Medulla oblongata (tissue), 1 donor: ENCODE data around the gene ANO10.
"Not testable (repeated sequence)": the region's sequence is repeated elsewhere in the genome, so short reads cannot be mapped to it uniquely, and the experiment has no call there.

ENCODE experiments used
- DNase-seq: peaks from one replicate; pipeline ENCODE4 v3.0.0-alpha.2; 2015; ENCODE audit errors: extremely low spot score

The ANO10 gene

DNA sequence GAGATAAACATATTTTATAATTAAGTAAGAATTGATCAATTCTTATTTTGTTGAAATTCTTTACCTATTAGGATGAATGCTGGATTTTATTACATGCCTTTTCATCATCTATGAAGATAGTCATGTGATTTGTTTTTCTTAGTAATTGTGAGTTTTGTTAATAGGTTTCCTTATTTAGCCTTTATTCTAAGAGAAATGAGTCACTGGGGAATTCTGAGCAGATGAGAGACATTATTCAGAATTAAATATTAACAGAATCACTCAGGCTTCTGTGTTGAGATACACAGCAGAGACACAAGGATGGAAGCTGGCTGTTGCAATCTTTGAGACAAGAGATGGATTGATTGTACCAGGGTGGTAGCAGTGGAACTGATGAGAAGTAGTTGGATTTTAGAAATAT, 7.4 kb upstream of the ANO10 start:
- no peak for DNase-seq

DNA sequence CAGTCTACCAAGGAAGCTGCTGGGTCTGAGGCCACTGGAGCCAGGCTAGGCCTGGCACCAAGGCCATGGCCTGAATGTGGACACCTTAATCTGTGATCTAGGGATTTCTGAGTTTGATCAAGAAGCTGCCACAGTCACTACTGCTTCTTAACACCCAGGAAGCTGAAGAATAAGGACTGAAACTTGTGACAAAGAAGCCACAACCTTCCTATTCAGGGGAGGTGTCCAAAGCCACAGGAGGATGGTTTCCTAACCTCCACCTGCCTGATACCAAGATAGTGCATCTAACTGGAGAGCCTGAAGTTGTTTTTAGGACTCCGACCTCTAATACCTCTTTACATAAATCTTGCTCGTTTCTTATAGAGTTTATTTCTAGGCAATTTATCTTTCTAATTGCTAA, 5.5 kb upstream of the ANO10 start:
- no peak for DNase-seq

DNA sequence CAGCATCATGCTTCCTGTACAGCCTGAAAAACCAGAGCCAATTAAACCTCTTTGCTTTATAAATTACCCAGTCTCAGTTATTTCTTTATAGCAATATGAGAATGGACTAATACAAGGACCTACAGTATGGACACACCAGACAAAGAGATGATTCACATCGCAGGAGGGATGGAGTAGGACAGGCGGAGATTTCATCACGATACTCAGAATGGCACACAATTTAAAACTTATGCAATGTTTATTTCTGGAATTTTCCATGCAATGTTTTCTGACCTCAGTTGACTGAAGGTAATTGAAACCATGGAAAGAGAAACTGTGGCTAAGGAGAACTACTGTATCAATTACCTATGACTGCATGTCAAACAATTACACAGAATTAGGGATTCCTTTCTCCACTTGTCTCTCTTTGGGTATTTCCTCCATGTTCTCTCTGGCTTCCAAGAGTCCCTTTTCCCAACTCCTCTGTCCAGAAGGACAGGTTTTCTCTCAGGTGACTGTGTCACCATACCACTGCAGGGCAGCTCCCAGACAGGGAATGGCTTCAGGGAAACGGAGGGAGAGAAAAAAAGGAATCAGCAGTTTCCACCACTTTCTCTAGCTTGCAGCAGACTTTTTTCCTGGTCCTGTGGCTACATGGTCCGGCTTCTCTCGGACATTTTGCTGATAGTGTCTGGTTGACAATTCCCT, 3.0 kb upstream of the ANO10 start:
- no peak for DNase-seq

DNA sequence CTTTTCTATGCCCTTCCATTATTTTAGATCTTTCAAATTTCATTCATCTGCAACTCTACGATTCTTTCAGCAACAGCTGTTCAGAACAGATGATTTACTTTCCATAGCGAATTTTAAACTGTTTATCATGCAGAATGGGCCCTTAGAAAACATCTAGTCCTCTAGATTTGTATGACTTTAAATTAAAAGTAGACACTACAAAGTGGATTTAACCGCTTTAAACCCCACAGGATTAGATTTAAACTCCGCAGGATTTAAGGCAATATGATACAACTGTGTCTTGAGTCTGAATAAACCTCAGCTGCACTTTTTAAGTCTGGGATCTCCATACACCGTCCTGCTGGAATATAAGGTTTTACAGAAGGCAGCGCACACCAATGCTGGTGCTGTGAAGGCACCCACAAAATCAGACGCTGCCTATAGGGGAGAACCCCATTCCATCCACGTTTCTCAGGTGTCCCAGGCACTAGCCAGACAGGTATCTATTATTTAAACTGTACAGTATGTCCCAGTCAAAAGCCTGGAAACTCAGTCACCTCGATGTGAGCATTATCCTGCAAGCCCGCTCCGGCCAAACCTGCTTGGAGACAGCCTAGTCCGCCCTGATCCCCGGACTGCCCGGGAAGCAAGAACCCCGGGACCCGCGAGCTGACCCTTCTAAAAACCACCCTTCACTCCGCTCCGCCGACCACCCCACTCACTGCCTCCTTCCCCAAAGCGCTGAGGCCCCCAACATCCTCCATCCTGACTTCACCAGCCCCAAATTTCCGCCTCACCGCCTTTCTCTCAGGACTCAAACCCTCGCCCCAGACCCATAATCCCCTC, 768 bp downstream of the ANO10 start:
- peak; percentile 23 for DNase-seq

DNA sequence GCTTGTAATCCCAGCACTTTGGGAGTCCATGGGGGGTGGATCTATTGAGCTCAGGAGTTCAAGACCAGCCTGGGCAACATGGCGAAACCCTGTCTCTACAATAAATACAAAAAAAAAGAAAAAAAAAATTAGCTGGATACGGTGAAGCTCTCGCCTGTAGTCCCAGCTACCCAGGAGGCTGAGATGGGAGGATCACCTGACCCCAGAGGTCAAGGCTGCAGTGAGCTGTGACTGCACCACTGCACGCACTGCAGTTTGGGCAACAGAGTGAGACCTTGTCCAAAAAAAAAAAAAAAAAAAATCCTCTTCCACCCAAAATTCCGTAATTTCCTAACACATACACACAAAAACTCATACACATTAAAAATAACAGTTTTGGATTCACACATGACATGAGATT, 2.2 kb downstream of the ANO10 start:
- DNase-seq: no peak

DNA sequence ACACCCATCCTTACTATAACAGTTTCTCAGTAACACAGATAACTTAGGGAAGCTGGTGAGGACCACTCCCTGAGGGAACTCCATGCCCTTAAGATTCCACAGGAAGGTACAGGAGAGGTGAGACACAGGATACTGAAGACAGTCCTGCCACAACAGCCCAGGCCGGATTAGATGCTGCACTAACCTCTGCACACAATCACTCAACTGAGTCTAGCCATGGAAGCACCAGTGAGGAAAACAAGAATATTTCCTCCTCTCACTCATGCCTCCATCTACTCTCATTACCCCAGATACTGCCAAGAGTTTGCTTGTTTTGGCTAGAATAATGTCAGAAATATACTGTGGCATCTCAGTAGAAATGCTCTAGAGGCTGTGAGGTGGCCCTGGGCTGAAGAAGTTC, 3.7 kb downstream of the ANO10 start:
- no peak for DNase-seq

DNA sequence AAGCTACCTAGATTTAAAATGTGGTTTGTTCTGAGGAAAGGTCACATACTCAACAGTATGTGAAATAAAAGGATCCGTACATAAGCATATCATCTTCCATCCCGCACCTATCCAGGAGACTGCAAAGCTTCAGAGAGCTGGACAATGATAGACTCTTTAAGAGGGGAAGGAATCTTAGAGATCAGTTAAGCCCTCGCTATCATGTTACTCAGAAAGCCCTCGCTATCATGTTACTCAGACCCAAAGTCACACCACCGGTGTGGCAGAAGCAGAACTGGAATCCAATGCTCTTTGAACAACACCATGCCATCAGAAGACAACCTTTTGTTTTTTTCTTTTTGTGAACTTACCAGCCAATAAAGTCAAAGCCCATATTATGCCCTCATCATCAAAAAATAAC, 5.8 kb downstream of the ANO10 start:
- no peak for DNase-seq

DNA sequence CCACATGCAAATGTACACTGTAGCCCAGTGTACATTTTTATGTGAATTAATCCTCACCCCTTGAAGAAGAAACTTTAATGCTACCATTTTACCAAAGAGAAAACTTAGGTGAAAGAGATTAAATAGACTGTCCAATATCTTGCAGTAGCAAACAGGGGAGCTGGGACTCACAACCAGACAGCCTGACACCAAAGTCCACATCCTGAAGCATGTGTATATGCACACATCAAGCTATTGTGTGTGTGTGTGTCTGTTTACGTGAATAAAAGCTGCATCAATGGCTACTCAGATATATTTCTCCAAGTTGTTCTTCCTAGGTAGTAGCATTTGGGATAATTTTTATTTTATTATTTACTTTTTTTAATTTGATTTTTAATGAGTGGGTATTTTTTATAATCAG, 6.7 kb downstream of the ANO10 start:
- DNase-seq: no peak

DNA sequence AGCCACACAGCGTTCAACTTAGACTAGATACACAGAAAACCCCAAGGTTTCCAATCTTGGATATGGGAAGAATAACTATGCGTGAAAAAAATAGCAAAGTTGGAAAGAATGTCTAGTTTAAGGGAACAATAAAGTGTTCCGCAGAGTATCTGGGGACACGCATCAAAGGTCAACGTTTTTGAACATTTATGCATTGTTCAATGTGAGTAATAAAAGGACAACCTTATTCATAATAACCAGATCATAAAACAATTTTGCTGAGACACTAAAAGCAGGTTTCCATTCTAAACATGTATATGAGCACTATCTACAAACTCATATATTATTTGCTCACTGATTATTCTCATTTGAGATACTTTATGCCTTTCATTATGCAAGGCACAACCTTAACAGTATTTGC, 7.8 kb downstream of the ANO10 start:
- DNase-seq: no peak

DNA sequence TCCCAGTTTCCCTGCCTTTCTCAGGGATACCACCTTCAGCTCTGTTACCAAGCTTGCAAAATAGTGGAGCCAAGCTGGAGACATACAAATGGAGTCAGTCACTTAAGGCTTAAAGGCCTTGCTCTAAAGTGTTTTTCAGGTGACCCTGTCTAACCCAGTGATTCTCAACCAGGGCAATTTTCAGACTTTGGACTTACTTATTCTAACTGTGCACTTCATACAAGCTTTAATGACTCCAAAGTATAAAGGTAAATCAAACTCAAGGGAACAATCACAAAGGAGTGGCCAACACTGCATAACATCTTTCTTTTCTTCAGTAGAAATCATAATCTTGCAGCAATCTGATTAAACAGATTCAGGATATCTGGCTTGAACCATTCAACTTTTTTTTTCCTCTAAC, 9.4 kb downstream of the ANO10 start:
- no peak for DNase-seq

DNA sequence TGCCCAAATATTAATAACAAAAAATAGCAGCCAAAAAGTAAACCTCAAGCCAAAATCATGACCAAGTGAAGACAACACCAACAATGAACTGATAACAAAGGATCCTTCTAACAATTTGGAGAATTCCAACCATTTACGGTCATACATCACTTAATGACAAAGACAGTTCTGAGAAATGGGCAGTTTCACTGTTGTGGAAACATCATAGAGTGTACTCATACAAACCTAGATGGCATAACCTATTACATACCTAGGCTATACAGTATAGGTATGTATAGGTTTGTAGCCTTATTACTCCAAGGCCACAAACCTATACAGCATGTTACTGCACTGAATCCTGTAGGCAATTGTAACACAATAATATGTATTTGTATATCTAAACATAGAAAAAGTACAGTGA, 12.4 kb downstream of the ANO10 start:
- DNase-seq: no peak

DNA sequence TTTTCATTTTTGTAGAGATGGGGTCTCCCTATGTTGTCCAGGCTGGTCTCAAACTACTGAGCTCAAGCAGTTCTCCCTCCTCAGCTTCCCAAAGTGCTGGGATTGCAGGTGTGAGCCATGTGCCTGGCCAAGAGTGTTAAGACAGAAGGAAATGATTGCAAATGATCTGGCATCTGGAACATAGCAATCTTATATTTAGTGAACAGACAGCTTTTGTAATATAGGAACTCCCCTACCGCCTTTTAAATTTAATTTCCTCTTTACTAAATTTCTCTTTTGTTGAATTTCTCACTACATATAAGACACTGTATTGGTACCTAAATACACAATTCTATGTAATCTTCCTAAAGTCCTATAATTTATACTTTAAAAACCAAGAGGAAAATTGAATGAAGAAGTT, 13.1 kb downstream of the ANO10 start:
- DNase-seq: no peak

DNA sequence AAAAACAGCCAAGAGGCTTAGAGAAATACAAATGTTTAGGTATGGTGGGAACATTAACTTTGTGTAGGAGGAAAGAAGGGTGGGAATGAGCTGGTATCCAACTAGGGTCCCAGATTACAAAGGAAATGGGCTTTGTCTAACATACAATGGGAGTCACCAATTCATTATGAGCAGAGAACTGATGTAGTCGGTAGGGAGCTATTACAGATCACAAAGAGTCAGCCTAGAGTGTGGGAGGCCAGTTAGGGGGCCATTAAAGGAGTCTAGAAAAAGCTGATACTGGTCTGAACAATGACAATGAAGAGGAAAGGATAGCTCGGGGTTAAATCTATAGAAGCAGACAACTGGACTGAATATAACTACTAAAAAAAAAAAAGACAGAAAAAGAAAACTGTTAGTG, 15.5 kb downstream of the ANO10 start:
- no peak for DNase-seq

DNA sequence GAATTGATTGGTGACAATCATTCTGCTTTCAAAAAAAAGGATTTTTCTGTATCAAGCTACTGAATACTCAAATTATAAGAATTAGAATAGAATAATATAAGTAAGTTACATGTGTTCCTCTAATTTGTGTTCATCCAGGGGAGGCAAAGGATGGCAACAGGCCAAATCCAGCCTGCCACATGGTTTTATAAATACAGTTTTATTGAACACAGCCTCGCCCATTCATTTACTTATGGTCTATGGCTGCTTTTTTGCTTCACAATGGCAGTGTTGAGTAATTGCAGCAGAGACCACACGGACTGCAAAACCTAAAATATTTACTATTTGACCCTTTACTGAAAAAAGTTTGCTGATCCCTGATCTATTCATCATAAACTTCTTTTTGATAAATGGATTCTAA, 21.9 kb downstream of the ANO10 start:
- DNase-seq: not testable (repeated sequence)

DNA sequence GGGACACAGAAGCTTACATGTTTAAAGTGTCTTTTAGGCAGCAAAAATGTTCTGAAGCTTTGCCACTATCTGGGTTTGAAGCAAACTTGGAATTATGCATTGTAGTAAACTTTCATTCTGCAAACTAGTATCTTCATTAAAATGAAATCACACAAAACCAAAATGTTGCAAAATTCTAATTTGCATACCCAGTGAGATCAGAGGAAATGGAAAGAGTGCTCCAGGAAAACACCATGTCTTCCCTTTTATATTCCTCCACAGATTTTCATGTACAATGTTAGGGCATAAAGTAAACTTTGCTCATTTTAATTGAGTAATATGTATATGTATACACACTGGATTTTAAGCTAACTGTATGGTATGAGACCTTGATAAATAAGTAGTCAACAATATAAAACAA, 23.9 kb downstream of the ANO10 start:
- DNase-seq: no peak

DNA sequence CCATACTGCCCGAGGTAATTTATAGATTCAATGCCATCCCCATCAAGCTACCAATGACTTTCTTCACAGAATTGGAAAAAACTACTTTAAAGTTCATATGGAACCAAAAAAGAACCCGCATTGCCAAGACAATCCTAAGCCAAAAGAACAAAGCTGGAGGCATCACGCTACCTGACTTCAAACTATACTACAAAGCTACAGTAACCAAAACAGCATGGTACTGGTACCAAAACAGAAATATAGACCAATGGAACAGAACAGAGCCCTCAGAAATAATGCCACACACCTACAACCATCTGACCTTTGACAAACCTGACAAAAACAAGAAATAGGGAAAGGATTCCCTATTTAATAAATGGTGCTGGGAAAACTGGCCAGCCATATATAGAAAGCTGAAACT, 25.6 kb downstream of the ANO10 start:
- not testable (repeated sequence) for DNase-seq

DNA sequence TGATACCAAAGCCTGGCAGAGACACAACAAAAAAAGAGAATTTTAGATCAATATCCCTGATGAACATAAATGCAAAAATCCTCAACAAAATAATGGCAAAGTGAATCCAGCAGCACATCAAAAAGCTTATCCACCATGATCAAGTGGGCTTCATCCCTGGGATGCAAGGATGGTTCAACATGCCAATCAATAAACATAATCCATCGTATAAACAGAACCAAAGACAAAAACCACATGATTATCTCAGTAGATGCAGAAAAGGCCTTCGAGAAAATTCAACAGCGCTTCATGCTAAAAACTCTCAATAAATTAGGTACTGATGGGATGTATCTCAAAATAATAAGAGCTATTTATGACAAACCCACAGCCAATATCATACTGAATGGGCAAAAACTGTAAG, 26.5 kb downstream of the ANO10 start:
- DNase-seq: not testable (repeated sequence)

DNA sequence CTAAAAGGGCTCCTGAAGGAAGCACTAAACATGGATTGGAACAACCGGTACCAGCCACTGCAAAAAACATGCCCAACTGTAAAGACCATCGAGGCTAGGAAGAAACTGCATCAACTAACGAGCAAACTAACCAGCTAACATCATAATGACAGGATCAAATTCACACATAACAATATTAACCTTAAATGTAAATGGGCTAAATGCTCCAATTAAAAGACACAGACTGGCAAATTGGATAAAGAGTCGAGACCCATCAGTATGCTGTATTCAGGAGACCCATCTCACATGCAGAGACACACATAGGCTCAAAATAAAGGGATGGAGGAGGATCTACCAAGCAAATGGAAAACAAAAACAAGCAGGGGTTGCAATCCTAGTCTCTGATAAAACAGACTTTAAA, 28.2 kb downstream of the ANO10 start:
- DNase-seq: not testable (repeated sequence)

DNA sequence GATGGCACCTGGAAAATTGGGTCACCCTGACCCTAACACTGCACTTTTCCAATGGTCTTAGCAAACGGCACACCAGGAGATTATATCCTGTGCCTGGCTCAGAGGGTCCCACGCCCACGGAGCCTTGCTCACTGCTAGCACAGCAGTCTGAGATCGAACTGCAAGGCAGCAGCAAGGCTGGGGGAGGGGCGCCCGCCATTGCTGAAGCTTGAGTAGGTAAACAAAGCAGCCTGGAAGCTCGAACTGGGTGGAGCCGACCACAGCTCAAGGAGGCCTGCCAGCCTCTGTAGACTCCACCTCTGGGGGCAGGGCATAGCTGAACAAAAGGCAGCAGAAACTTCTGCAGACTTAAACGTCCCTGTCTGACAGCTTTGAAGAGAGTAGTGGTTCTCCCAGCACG, 29.9 kb downstream of the ANO10 start:
- not testable (repeated sequence) for DNase-seq

DNA sequence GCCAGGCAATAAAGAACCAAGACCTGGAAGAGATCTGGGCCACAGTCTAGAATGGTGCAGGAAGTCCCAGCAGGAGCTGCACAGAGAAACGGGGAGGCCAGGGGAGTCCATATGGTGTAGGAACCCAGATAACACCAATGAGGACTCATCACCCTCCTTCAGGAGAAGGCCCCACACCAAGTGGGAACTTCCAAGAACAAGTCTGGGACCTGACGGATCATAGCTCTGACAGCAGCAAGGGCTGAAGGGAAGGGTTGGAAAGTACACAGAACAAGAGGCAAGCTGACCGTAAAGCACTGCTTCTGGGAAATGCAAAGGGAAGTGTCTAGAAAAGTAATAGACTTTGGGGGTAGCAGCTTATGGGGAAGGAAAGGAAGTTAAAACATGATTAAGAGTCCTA, 34.5 kb downstream of the ANO10 start:
- no peak for DNase-seq

DNA sequence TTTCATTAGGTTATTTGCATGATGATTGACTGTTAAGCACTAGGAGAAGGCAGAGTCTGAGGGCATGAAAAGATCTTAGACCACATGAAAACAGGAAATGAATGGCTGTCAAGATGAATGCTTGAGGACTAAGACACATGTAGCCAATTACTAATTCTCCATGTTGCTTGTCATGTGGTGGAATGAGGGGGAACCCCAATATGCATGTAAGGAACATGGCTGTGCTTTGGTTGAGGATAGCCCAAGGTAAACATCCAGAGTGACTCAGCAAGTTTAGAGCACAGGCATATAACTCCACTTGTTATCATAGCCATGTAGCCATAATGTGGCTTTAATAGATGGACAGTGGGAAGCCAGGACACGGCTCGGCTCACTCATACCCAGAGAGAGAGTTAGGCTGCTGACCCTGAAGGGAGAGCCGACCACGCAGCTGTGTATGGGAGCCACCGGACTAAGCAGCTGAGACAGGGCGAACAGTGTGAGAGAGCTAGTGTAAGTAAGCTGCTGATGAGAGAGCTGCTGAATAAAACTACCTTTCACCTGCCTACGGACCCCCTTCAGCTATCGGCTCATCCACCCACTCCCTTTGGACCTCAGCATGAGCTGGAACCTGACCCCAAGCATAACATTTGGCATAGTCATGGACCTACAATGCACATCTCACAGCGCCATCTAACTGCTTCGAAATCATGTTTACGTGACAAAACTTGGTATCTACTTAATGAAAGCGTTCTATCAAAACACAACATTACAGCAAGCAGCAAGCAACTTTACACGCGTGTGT, 37.6 kb downstream of the ANO10 start:
- DNase-seq: no peak

DNA sequence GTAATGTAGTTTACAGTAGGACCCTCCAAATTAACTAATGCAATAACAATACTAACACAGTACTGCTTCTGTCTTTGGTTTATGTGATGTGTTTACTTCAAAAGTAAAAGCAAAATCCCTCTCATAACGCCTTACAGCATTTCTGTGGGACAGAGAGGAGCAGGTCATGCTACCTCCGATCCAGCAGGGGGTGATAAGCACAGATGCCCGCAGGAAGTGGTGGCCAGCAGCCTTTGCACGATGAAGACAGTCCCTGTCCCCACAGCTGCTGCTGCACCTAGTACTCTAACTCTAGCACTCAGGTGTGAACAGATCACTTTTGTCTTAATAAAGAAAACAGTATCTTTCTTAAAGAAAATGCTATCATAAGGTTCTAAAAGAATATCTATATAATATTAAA, 38.3 kb downstream of the ANO10 start:
- no peak for DNase-seq

DNA sequence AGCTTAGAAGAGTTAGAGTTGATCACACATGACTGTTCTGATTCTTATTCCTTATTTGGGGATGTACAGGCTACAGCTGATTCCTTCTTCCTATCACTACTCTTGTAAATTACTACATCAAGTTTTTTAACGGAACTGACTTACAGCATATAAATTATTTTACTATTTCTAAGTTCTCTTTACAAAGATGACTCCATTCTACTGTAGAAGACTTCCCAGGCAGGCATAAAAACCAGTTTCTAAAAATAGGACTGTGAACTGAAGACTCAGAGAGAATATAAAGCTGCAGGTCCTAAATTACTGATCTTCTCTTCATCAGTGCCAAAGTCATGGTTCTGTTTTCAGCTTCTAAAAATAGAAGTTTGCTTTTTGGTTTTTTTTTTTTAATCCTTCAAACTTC, 38.9 kb downstream of the ANO10 start:
- no peak for DNase-seq
